Stimulated activated effector memory CD8-positive, alpha-beta T cell treated with anti-CD3 and anti-CD28 coated beads, Interleukin-12 subunit alpha, Interleukin-12 subunit beta, amount 100 ng/mL, for 72 hours (primary cell): ENCODE results near the gene KDM4B.
"Not testable (repeated sequence)": the region's sequence is repeated elsewhere in the genome, so short reads cannot be mapped to it uniquely, and the experiment has no call there.

Experiments used
- ATAC-seq: fragments of 150-1000 bp; cut with Tn5 transposase; 2 replicates; pipeline ENCODE4 v1.10.0; 2021
- DNase-seq, 2 donors: peaks; one replicate each; pipeline ENCODE4 v3.0.0; 2021 to 2022; ENCODE audit warnings: low spot score in 2 of 2
- H3K27ac Mint-ChIP-seq: one replicate; pipeline ENCODE4 v1.8.0; 2022; ENCODE audit warnings: mild to moderate bottlenecking, mixed read lengths
- H3K36me3 Mint-ChIP-seq: one replicate; pipeline ENCODE4 v1.8.0; 2022; ENCODE audit warnings: mild to moderate bottlenecking, mixed read lengths
- H3K4me1 Mint-ChIP-seq: one replicate; pipeline ENCODE4 v1.8.0; 2022; ENCODE audit warnings: mixed read lengths
- H3K4me3 Mint-ChIP-seq: one replicate; pipeline ENCODE4 v1.8.0; 2022; ENCODE audit warnings: mild to moderate bottlenecking, mixed read lengths
- H3K9me3 Mint-ChIP-seq: one replicate; pipeline ENCODE4 v1.8.0; 2022; ENCODE audit warnings: mixed read lengths

The KDM4B gene

DNA sequence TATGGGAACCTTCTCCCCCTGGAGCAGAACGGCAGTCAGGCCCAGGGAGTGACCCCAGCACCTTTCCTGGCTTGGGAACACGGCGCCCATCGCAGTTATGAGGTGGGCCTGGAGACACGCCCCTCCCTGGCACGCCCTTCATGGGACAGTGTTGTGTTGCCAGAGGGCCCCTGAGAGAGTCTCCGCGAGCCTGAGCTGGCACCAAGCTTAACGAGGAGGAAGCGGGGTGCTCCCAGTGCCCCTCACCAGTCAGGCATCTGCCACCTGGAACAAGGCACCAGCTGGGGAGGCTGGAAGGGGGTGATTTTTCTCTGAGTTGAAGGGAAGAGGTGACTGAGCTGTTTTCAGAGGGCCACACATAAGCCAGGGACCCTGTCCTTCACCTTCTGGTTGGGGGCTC, 180.6 kb downstream of the KDM4B start:
- Mint-ChIP-seq H3K9me3 (no peaks in the 10 kb centered on the region), H3K4me1 (no peaks in the 10 kb centered on the region), H3K27ac (no peak overlapping the region), H3K36me3 (peaks cover 44% of the 10 kb centered on the region), H3K4me3 (no peak overlapping the region)
- ATAC-seq (no peak), DNase-seq (no peak)

GRCh38 chr19:5149932-5150901, 181.3 kb downstream of the KDM4B start:
- DNase-seq (no peak), ATAC-seq (no peak)
- no peaks in the 10 kb centered on the region for H3K9me3 Mint-ChIP-seq
- H3K4me3 Mint-ChIP-seq, result no peak overlapping the region
- no peaks in the 10 kb centered on the region for H3K4me1 Mint-ChIP-seq
- peaks cover 39% of the 10 kb centered on the region for H3K36me3 Mint-ChIP-seq
- H3K27ac Mint-ChIP-seq, result no peak overlapping the region

DNA sequence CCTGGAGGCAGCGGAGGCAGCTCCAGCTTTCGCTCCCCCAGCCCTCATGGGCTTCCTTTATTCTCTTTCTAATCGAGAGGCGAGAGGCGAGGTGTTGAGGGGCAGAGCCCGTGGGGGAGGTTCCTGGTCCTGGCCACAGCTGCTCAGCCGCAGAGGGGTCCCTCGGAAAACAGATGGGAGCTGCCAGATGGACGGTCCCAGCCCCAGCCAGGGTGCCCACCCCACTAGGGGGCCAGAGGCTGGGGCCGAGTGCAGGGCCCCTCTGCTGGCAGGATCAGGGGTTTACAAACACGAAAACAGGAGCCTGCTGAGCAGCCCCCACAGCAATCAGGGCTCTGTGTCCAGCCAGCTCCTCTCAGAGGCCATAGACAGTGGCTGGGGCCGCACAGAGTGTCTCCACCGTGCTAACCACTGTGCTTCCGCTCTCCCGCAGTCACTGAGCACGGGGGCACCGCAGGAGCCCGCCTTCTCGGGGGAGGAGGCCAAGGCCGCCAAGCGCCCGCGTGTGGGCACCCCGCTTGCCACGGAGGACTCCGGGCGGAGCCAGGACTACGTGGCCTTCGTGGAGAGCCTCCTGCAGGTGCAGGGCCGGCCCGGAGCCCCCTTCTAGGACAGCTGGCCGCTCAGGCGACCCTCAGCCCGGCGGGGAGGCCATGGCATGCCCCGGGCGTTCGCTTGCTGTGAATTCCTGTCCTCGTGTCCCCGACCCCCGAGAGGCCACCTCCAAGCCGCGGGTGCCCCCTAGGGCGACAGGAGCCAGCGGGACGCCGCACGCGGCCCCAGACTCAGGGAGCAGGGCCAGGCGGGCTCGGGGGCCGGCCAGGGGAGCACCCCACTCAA, 182.2 kb downstream of the KDM4B start:
- H3K27ac Mint-ChIP-seq, result no peak overlapping the region
- no peak for ATAC-seq

GRCh38 chr19:5152013-5152763, 183.3 kb downstream of the KDM4B start:
- Mint-ChIP-seq H3K4me3 (no peak overlapping the region), H3K36me3 (peaks cover 29% of the 10 kb centered on the region), H3K27ac (no peak overlapping the region), H3K4me1 (no peaks in the 10 kb centered on the region), H3K9me3 (no peaks in the 10 kb centered on the region)
- DNase-seq (no peak), ATAC-seq (no peak)

More for the DNA sequence above, 182.2 kb downstream of the KDM4B start:
- no peak for DNase-seq
- Mint-ChIP-seq H3K36me3 (peaks cover 33% of the 10 kb centered on the region), H3K4me3 (no peak overlapping the region), H3K9me3 (no peaks in the 10 kb centered on the region), H3K4me1 (no peaks in the 10 kb centered on the region)

DNA sequence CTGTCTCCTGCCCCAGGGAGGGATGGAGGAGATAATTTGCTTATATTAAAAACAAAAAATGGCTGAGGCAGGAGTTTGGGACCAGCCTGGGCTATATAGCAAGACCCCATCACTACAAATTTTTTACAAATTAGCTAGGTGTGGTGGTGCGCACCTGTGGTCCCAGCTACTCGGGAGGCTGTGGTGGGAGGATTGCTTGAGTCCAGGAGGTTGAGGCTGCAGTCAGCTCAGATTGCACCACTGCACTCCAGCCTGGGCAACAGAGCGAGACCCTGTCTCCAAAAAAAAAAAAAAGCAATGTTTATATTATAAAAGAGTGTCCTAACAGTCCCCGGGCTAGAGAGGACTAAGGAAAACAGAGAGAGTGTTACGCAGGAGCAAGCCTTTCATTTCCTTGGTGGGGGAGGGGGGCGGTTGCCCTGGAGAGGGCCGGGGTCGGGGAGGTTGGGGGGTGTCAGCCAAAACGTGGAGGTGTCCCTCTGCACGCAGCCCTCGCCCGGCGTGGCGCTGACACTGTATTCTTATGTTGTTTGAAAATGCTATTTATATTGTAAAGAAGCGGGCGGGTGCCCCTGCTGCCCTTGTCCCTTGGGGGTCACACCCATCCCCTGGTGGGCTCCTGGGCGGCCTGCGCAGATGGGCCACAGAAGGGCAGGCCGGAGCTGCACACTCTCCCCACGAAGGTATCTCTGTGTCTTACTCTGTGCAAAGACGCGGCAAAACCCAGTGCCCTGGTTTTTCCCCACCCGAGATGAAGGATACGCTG, 184.0 kb downstream of the KDM4B start:
- Mint-ChIP-seq H3K9me3 (no peaks in the 10 kb centered on the region), H3K4me3 (no peak overlapping the region), H3K27ac (no peak overlapping the region), H3K36me3 (peaks cover 21% of the 10 kb centered on the region), H3K4me1 (no peaks in the 10 kb centered on the region)
- no peak for DNase-seq
- no peak for ATAC-seq

- DNase-seq, result no peak
- no peak overlapping the region for H3K4me3 Mint-ChIP-seq
- peak; percentile 14 for ATAC-seq
- H3K9me3 Mint-ChIP-seq, result no peaks in the 10 kb centered on the region
- no peak overlapping the region for H3K27ac Mint-ChIP-seq
- no peaks in the 10 kb centered on the region for H3K4me1 Mint-ChIP-seq
- peaks cover 16% of the 10 kb centered on the region for H3K36me3 Mint-ChIP-seq
Observed at GRCh38 chr19:5153601-5154128, 184.8 kb downstream of the KDM4B start.

DNA sequence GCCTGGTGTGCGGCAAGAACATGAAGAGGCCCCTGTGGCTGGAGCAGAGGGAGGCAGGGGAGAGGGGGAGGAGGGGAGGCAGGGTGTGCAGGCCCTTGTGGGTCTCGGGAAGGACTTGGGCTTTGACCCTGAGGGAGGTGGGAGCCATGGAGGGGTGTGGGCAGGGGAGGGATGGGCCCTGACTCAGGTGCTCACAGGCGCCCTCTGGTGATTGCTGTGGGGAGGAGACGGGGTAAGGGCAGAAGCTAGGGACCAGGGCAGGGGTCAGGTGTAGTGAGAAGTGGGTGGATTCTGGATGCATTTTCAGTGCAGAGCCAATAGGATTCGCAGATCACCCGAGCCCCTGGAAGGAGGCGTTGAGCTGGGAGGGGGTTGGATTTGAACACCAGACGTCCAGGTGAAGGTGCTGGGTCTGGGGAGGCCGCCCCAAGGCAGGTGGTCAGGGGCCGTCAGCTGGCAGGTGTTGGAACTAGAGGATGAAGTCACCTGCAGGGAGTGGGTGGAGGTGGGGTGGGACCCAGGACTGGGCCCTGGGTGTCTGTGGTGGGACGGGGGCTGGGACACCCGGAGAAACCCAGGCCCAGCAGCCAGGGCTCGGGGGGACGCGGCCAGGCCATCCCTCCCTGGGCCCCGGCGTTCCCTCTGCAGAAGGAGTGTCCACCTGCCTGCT, 185.4 kb downstream of the KDM4B start:
- DNase-seq (peak in 1 of 2 donors; percentile 72), ATAC-seq (peak; percentile 59)
- Mint-ChIP-seq H3K27ac (no peak overlapping the region), H3K4me3 (no peak overlapping the region), H3K9me3 (no peaks in the 10 kb centered on the region), H3K4me1 (no peaks in the 10 kb centered on the region), H3K36me3 (peaks cover 12% of the 10 kb centered on the region)

DNA sequence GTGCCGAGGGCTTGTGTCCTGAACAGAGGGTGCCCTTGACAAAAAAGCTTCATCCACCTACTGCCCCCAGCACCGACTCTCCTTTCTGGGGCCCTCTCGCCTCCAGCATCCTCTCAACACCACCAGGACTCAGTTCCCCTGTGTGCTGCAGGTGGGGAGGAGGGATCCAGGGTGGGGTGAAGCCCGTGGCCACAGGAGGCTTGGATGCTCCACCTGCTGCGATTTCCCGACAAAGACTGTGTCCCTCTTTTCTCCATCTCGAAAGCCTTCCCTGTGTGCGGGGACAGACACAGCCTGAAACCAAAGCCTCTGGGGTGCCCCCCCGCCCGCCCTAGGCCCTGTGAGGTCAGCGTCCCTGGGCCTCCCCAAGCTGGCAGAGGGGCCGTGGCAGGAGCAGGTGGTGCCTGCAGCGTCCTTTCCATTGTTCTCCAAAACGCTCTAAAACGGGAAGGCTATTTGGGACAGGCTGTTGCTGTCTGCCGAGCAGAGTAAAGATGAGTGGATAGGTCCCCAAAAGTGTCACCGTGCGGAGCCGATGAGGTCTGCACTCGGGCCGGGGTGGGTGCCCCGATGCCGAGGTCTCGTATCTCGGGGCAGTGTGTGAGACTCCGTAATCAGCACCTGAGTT, 186.0 kb downstream of the KDM4B start:
- Mint-ChIP-seq H3K9me3 (no peaks in the 10 kb centered on the region), H3K27ac (no peak overlapping the region), H3K4me1 (no peaks in the 10 kb centered on the region), H3K4me3 (no peak overlapping the region), H3K36me3 (peaks cover 12% of the 10 kb centered on the region)
- ATAC-seq, result no peak
- DNase-seq, result no peak

GRCh38 chr19:5155586-5156210, 186.8 kb downstream of the KDM4B start:
- no peak for ATAC-seq
- Mint-ChIP-seq H3K9me3 (no peaks in the 10 kb centered on the region), H3K36me3 (peaks cover 12% of the 10 kb centered on the region), H3K4me1 (no peaks in the 10 kb centered on the region), H3K27ac (no peak overlapping the region), H3K4me3 (no peak overlapping the region)
- no peak for DNase-seq

DNA sequence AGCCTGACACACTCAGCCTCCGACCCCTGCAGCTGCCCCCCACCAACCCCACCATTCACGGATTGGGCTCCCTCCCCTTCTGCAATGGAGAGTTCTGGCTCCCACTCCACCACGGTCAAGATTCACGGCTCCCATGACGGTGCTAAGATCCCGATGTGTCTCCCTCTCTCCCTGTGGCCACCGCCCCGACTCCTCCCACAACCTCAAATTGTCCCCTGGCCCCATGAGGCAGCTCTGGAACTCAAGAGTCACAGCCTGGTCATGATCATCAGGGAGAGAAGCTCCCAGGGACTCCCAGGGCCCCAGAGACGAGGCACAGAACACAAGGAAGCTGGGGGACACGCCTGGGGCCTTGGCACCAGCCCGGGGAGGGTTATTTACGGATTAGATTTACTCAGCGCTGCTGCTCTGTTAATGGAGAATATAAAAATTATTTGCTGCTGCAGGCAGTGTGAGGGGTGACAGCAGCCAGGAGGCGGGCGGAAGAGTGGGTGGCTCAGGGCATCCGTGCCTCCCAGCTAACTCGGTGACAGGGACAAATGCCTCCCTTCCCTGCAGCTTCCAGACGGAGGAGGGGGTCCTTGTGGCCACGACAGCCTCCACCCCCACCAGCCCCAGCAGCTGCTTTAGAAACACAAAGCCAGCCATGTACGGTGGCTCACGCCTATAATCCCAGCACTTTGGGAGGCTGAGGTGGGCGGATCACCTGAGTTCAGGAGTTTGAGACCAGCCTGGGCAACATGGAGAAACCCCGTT, 187.5 kb downstream of the KDM4B start:
- no peak for ATAC-seq
- H3K27ac Mint-ChIP-seq, result no peak overlapping the region

DNA sequence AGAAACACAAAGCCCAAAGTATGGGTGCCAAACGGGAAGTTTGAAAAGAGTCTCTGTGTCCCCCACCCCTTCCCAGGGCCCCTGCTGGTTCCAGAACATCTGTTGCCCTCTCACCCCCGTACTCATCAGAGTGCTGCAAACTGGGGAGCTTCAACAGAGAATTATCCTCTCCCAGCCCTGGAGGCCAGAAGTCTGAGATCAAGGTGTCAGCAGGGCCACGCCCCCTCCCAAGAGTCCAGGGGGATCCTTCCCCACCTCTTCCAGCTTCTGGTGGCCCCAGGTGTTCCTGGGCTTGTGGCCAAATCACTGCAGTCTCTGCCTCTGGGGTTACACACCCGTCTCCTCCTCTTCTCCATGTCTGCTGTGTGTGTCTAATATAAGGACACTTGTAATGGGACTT, 188.3 kb downstream of the KDM4B start:
- H3K36me3 Mint-ChIP-seq, result peaks cover 12% of the 10 kb centered on the region
- no peak overlapping the region for H3K4me3 Mint-ChIP-seq
- no peaks in the 10 kb centered on the region for H3K4me1 Mint-ChIP-seq
- no peaks in the 10 kb centered on the region for H3K9me3 Mint-ChIP-seq
- no peak for ATAC-seq
- DNase-seq, result no peak
- no peak overlapping the region for H3K27ac Mint-ChIP-seq

More for the DNA sequence above, 187.5 kb downstream of the KDM4B start:
- H3K9me3 Mint-ChIP-seq, result no peaks in the 10 kb centered on the region
- DNase-seq, result no peak
- no peaks in the 10 kb centered on the region for H3K4me1 Mint-ChIP-seq
- H3K4me3 Mint-ChIP-seq, result no peak overlapping the region
- H3K36me3 Mint-ChIP-seq, result peaks cover 12% of the 10 kb centered on the region

GRCh38 chr19:5158549-5159134, 189.7 kb downstream of the KDM4B start:
- not testable (repeated sequence) for DNase-seq, H3K9me3 Mint-ChIP-seq, ATAC-seq, H3K4me3 Mint-ChIP-seq, H3K4me1 Mint-ChIP-seq, H3K27ac Mint-ChIP-seq
- peaks cover 12% of the 10 kb centered on the region for H3K36me3 Mint-ChIP-seq
